ENCODE measurements around the gene ZBTB7C. TPM values are rescaled to one million over a fixed set of nuclear protein-coding genes. Genes with fewer than 3 reads are reported as not detected.
A peak's percentile ranks its signal among the peaks of the same experiment; 100 is the strongest.

Gene ZBTB7C
- total and polyA plus RNA-seq, 2 of the 4 experiments (the other 2 are of a cell fraction), result not detected

DNA sequence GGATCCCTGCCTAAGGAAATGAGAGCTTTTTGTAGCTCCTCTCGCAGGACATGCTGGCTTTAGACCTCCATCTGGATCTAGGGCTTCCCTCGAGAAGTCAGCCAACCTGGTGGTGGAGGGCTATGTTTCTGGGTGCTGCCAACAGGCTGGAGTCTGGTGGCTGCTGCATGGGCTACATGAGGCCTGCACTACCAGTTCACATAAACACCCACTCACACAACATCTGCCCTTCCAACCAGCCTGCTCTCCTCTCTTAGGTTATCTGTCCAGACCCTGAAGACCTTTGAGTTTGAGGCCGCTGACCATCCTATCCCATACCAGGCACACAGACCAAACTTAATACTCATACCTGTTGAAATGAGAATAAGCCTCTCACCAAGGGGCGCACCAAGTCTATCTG is 427.4 kb downstream of the ZBTB7C start:
- DNase-seq (no peak), ATAC-seq (ENCODE audit: low read depth) (no peak)
- Histone ChIP-seq H3K4me1 (ENCODE audit: control insufficient read depth, insufficient read depth, low read length) (no peaks in the 10 kb centered on the region), H2BK15ac (ENCODE audit: low read depth, low read length) (no peak overlapping the region), H2AK9ac (replicated peaks; ENCODE audit: low read depth, low read length, poor library complexity) (no peak overlapping the region), H2BK5ac (ENCODE audit: low read depth, low read length, poor library complexity, severe bottlenecking) (no peak overlapping the region), H3K4me2 (ENCODE audit: low read depth, low read length) (no peak overlapping the region), H2BK20ac (ENCODE audit: low read depth, low read length) (no peak overlapping the region), H4K8ac (ENCODE audit: low read depth in 2 of 2, low read length in 2 of 2) (no peak overlapping the region), H3K27me3 (ENCODE audit: control insufficient read depth, insufficient read depth, low read length) (peaks cover 5% of the 10 kb centered on the region), H3K9me3 (ENCODE audit: control insufficient read depth, insufficient read depth, low read length) (no peaks in the 10 kb centered on the region), H3K79me1 (ENCODE audit: low read depth in 1 of 2, low read length in 2 of 2) (no peaks in the 10 kb centered on the region), H3K56ac (ENCODE audit: extremely low read depth, insufficient read depth, low read length) (no peak overlapping the region), H2BK120ac (ENCODE audit: low read depth, low read length) (no peak overlapping the region), H3K9me1 (ENCODE audit: insufficient read depth, low read length) (no peaks in the 10 kb centered on the region), H3K14ac (replicated peaks; ENCODE audit: low read depth, low read length) (no peak overlapping the region), H4K20me1 (ENCODE audit: insufficient read depth, low read length) (no peaks in the 10 kb centered on the region), H3K9ac (ENCODE audit: low read depth, low read length) (no peak overlapping the region), H3K27ac (ENCODE audit: insufficient read depth, low read length) (no peak overlapping the region), H3K4ac (ENCODE audit: low read depth, low read length) (no peak overlapping the region), H2AK5ac (ENCODE audit: low read depth, low read length) (no peak overlapping the region), H4K5ac (ENCODE audit: low read depth, low read length) (no peak overlapping the region), H3K36me3 (ENCODE audit: control insufficient read depth, insufficient read depth, low read length) (no peaks in the 10 kb centered on the region), H3K4me3 (ENCODE audit: insufficient read depth, low read depth, low read length) (no peak overlapping the region), H3K18ac (ENCODE audit: low read depth, low read length) (no peak overlapping the region), H4K91ac (ENCODE audit: insufficient read depth, low read depth, low read length) (no peak overlapping the region), H3K23ac (ENCODE audit: low read depth, low read length) (no peak overlapping the region), H2AFZ (replicated peaks; ENCODE audit: low read length, poor library complexity) (peak overlapping the region; percentile 43)
- intact Hi-C loops (cut with micrococcal nuclease), result no loop called here
- BruUV-seq (replicated peaks), result no TSS peak
- dilution Hi-C loops (cut with HindIII; ENCODE audit: low sequenced_read_pairs, unreplicated experiment), result no loop called here
- TF ChIP-seq SMC3 (IDR thresholded peaks at IDR 0.05; ENCODE audit: low read depth, low read length), result no peak
- no peak for TF ChIP-seq MAZ (IDR thresholded peaks at IDR 0.05; ENCODE audit: borderline replicate concordance, low read depth, low read length)
- no peak for TF ChIP-seq BHLHE40 (IDR thresholded peaks at IDR 0.05; ENCODE audit: low read depth, low read length)
- no peak for TF ChIP-seq CHD1 (IDR thresholded peaks at IDR 0.05; ENCODE audit: low read depth, low read length)
- no peak for TF ChIP-seq MAFK (IDR thresholded peaks at IDR 0.05; ENCODE audit: low read depth, low read length)
- TF ChIP-seq MXI1 (IDR thresholded peaks at IDR 0.05; ENCODE audit: borderline replicate concordance, low read depth, low read length), result no peak
- TF ChIP-seq, protein P1, sequence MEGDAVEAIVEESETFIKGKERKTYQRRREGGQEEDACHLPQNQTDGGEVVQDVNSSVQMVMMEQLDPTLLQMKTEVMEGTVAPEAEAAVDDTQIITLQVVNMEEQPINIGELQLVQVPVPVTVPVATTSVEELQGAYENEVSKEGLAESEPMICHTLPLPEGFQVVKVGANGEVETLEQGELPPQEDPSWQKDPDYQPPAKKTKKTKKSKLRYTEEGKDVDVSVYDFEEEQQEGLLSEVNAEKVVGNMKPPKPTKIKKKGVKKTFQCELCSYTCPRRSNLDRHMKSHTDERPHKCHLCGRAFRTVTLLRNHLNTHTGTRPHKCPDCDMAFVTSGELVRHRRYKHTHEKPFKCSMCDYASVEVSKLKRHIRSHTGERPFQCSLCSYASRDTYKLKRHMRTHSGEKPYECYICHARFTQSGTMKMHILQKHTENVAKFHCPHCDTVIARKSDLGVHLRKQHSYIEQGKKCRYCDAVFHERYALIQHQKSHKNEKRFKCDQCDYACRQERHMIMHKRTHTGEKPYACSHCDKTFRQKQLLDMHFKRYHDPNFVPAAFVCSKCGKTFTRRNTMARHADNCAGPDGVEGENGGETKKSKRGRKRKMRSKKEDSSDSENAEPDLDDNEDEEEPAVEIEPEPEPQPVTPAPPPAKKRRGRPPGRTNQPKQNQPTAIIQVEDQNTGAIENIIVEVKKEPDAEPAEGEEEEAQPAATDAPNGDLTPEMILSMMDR (conservative IDR thresholded peaks at IDR 0.05; ENCODE audit: low read depth, low read length), result no peak
- no peak for TF ChIP-seq RAD21 (IDR thresholded peaks at IDR 0.05; ENCODE audit: low read length)
- TF ChIP-seq, protein P2, sequence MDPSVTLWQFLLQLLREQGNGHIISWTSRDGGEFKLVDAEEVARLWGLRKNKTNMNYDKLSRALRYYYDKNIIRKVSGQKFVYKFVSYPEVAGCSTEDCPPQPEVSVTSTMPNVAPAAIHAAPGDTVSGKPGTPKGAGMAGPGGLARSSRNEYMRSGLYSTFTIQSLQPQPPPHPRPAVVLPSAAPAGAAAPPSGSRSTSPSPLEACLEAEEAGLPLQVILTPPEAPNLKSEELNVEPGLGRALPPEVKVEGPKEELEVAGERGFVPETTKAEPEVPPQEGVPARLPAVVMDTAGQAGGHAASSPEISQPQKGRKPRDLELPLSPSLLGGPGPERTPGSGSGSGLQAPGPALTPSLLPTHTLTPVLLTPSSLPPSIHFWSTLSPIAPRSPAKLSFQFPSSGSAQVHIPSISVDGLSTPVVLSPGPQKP (IDR thresholded peaks at IDR 0.05; ENCODE audit: borderline replicate concordance, low read depth, low read length), result no peak
- no peak for TF ChIP-seq POLR2A (IDR thresholded peaks at IDR 0.05; ENCODE audit: low read depth, low read length)
- no peak for TF ChIP-seq RFX5 (IDR thresholded peaks at IDR 0.05; ENCODE audit: low read depth, low read length)
- TF ChIP-seq CEBPB (IDR thresholded peaks at IDR 0.05; ENCODE audit: low read depth, low read length), result no peak
- TF ChIP-seq NFE2L2 (IDR thresholded peaks at IDR 0.05; ENCODE audit: low read depth, low read length), result no peak
- no CpG with 5 or more reads among the region's 4 CpGs for WGBS, 2 experiments (ENCODE audit: extremely low coverage in 2 of 2, insufficient read length in 1 of 2)
- in situ Hi-C loops (cut with MboI; ENCODE audit: low sequenced_read_pairs), result no loop called here
- ChIA-PET CTCF (no interaction called here), POLR2A (ENCODE audit: unreplicated experiment) (no interaction called here)
